NOMO-1 treated with DMSO at 0.1 percent for 48 hours (cell line): Measurements from ENCODE around the gene FMNL2.

Source experiments
- DNase-seq: peaks from one replicate; lab custom pipeline; 2025; ENCODE audit not compliant: unreplicated experiment; lab: John Stamatoyannopoulos, UW

The FMNL2 gene

DNA sequence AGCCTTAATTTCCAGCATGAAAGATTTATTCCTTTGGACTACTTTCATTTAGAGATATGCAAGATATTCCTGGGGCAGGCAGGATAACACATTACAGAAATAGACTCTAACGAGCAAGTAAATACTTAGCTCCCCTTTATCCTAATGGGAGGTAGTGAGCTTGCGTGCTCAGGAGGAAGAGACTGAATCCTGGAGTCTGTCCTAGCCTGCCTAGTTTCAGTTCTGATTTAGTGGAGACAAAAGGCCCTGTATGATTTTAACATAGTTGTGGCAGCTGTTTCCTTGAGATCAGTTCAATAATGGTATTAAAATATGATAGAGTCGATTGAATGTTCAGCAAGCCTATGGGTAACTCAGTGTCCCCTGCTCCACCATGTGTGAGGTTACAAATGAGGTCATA is 109.5 kb downstream of the FMNL2 start:
- no peak for DNase-seq

- no peak for DNase-seq
Observed at GRCh38 chr2:152445375-152445774, 110.4 kb downstream of the FMNL2 start.

- no peak for DNase-seq
Observed at GRCh38 chr2:152445791-152446201, 110.8 kb downstream of the FMNL2 start.

GRCh38 chr2:152446213-152446612 is 111.2 kb downstream of the FMNL2 start:
- DNase-seq = no peak

DNA sequence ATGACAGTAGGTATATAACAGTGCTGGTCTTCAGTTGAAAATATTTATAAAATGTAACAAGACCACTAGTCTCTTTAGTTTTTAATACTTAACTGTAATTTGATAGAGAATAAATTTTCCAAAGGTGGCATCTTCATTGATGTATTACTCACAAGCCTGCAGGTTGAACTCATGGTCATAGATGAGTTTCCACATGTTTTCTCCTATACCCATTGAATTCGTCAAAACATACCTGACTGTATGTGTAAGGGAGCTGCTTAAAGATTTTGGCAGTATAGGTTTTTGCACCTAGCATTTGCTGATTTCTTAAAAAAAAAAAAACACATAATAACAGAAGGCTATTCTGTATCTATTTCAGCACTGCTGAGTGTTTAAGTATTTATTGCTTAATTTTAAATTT is 112.9 kb downstream of the FMNL2 start:
- DNase-seq = no peak

GRCh38 chr2:152448606-152449005 is 113.6 kb downstream of the FMNL2 start:
- DNase-seq = no peak

DNA sequence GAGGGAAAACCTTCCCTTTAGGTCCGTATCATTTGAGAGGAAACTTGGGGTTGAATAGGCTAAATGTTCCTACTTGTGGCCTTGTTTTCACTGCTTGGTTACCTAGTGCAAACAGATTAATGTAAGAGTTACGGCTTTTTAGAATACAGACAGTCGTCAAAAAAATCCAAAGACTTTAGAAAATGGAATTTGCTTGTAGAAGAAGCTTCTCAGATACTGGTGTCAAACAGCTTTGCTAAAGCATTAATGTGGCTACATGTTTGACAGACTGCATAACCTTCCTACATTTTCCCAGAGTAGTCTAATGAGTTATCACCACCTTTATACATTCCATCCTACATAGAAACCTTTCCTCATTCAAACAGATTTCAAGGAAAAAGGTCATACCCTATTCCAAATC is 114.6 kb downstream of the FMNL2 start:
- DNase-seq = no peak

GRCh38 chr2:152450176-152450575 is 115.2 kb downstream of the FMNL2 start:
- DNase-seq = no peak

DNA sequence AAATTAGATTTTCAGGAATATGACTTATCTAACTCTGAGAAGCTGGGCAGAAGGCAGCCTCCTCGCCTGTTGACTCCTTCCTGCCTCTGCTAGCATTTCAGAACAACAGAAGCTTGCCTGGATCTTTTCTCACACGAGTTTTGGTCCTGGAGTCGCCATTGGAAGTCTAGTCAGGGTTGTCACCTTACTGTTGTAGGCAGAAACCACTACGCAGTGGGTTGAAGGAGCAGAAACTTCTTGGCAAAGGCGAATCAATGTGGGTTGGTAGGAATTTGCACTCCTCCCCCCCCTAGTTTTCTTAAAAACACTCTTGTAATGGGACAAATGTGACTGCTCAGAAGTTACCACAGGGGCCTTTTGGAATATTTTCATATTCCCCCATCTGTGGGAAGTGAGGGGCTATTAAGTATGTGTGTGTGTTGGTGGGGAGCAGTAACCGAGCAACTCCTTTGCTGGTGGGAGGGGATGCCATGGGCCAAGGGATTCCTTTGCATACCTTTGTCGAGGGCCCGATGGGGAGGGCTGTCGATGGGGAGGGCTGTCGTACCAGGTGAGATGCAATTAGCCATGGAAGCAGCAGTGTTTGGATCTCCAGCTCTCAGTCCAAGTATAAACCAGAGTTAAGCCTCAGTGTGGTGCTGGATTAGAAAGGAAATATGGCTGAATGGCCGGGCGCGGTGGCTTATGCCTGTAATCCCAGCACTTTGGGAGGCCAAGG is 117.4 kb downstream of the FMNL2 start:
- no peak for DNase-seq

GRCh38 chr2:152453129-152453911 is 118.3 kb downstream of the FMNL2 start:
- DNase-seq = no peak

- no peak for DNase-seq
Observed at GRCh38 chr2:152454371-152454770, 119.4 kb downstream of the FMNL2 start.

DNA sequence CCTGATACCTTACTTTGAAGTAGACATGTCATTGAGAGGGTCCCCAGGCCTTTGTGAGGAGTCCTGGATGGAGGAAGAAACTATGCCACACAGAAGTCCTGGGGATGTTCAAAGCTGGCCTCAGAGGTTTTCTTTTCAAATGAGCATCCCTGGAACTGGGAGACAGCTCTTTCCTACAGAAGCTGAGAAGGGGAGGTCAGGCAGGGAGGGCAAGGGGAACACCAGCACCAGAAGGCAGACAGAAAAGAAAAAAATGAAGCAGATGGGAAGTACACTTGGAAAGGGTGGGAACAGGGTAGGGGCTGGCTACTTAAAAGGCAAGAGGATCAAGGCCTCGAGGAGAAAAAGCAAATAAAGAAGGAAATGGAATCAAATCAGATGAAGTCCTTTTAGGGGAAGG is 120.0 kb downstream of the FMNL2 start:
- DNase-seq = no peak

GRCh38 chr2:152455738-152456137 is 120.8 kb downstream of the FMNL2 start:
- no peak for DNase-seq

DNA sequence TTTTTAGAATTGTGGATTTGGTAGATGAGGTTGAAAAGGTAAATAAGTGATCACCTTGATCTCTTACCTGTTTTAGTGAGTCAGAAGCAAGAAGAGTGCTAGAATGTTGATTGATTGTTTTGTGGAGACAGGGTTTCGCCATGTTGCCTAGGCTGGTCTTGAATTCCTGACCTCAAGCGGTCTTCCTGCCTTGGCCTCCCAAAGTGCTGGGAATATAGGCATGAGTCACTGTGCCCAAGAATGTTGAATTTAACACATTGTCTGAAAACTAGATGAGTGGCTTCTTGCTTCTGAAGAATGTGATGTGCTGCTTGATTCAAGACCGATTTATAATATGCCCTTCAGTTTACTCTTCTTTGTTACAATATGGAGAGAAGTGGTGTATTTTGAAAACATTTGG is 121.3 kb downstream of the FMNL2 start:
- DNase-seq = no peak

GRCh38 chr2:152458441-152458940 is 123.5 kb downstream of the FMNL2 start:
- DNase-seq = no peak

DNA sequence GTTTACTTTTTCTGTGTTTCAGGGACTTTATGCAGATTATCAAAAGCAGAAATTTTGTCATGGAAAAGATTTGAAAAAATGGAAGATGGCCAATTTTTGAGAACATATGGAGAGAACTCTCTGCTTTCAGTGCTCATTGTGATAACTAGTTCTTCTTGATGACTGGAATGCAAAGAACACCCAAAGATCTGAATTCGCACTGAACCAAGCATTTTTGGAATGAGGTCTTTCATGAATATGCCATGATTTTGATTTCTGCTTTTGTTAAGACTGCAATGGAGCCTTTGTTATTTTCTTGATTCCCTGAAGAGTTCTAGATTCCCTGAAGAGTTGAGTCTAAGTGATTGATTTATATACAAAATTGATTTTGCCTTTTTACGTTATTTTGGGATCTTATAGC is 124.1 kb downstream of the FMNL2 start:
- DNase-seq = no peak

DNA sequence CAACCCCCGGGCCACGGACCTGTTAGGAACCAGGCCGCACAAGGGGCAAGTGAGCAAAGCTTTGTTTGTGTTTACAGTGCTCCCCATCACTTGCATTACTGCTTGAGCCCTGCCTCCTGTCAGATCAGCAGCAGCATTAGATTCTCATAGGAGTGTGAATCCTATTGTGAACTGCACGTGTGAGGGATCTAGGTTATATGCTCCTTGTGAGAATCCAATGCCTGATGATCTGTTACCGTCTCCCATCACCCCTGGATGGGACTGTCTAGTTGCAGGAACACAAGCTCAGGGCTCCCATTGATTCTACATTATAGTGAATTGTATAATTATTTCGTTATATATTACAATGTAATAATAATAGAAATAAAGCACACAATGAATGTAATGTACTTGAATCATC is 125.6 kb downstream of the FMNL2 start:
- no peak for DNase-seq

DNA sequence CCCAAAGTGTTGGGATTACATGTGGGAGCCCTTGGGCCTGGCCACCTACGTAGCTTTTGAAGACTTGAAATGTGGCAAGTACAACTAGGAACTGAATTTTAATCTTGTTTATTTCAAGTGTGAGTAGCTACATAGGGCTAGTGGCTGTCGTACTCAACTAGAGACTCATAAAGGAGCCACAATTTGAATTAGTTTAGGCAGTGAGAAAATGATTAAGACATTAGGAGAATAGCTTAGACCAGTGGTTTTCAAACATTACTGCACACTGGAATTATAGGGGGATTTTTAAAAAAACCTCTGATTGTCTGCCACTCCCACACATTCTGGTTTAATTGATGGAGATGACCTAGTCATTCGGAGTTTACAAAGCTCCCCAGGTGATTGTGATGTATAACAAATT is 127.1 kb downstream of the FMNL2 start:
- DNase-seq = no peak

GRCh38 chr2:152462779-152463178 is 127.8 kb downstream of the FMNL2 start:
- DNase-seq = no peak

GRCh38 chr2:152464851-152465470 is 130.0 kb downstream of the FMNL2 start:
- DNase-seq = no peak

GRCh38 chr2:152465541-152465940 is 130.6 kb downstream of the FMNL2 start:
- no peak for DNase-seq

DNA sequence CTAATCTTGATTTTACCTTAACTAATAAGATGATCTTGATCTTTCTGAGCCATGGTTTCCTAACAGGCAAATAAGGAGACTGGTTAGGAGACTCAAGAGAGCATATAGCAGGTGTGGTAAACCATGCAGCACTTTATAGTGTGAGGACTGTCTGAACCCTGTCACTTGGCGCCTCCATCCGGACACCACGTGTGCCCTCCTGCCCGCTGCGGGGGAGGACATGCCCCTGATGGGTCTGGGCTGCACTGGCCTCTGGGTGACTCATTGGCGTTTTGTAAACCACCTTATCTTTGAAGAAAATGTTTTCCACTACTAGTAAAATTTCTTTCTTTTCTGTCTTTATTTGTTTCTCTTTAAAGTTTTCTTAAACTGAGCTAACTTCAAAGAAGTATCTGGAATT is 131.1 kb downstream of the FMNL2 start:
- no peak for DNase-seq
